ENCODE measurements around the gene HHIPL1.

- no peak for TF ChIP-seq CTCF (IDR thresholded peaks at IDR 0.05; ENCODE audit: borderline replicate concordance, extremely low read depth, low read length, poor library complexity, severe bottlenecking)
- no peak for TF ChIP-seq EZH2 (IDR thresholded peaks at IDR 0.05; ENCODE audit: borderline replicate concordance, low read depth, low read length, severe bottlenecking)
Measured at GRCh38 chr14:99670361-99671234, 25.7 kb downstream of the HHIPL1 start.
